C4-2B (cell line): ENCODE data around the gene WWTR1.

Experiments used
- ZFX ChIP-seq: fragments of 450-650 bp; IDR thresholded peaks from 2 replicates; pipeline ENCODE4 v1.6.1; 2017
- TF ChIP-seq, protein P1 (sequence below): fragments of 450-650 bp; conservative IDR thresholded peaks from 2 replicates; pipeline ENCODE4 v1.5.1; 2017; ENCODE audit warnings: mild to moderate bottlenecking

- TF ChIP-seq, protein P1, sequence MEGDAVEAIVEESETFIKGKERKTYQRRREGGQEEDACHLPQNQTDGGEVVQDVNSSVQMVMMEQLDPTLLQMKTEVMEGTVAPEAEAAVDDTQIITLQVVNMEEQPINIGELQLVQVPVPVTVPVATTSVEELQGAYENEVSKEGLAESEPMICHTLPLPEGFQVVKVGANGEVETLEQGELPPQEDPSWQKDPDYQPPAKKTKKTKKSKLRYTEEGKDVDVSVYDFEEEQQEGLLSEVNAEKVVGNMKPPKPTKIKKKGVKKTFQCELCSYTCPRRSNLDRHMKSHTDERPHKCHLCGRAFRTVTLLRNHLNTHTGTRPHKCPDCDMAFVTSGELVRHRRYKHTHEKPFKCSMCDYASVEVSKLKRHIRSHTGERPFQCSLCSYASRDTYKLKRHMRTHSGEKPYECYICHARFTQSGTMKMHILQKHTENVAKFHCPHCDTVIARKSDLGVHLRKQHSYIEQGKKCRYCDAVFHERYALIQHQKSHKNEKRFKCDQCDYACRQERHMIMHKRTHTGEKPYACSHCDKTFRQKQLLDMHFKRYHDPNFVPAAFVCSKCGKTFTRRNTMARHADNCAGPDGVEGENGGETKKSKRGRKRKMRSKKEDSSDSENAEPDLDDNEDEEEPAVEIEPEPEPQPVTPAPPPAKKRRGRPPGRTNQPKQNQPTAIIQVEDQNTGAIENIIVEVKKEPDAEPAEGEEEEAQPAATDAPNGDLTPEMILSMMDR = no peak
- TF ChIP-seq ZFX = no peak
Observed at GRCh38 chr3:149619136-149619535, 38.7 kb downstream of the WWTR1 start.
